Measurements from ENCODE around the gene SERTAD4.

The SERTAD4 gene

GRCh38 chr1:210233216-210233494, 559 bp downstream of the SERTAD4 start:
- no peak for DNase-seq (ENCODE audit: low spot score)

GRCh38 chr1:210233495-210234328, 1.1 kb downstream of the SERTAD4 start:
- no peak for DNase-seq (ENCODE audit: low spot score)

- DNase-seq (ENCODE audit: low spot score), result no peak
Measured at GRCh38 chr1:210234329-210234757, 1.7 kb downstream of the SERTAD4 start.

GRCh38 chr1:210235363-210236053, 2.9 kb downstream of the SERTAD4 start:
- no peak for DNase-seq (ENCODE audit: low spot score)

- DNase-seq (ENCODE audit: low spot score), result no peak
Measured at GRCh38 chr1:210236386-210236839, 3.8 kb downstream of the SERTAD4 start.

GRCh38 chr1:210236840-210237409, 4.3 kb downstream of the SERTAD4 start:
- DNase-seq (ENCODE audit: low spot score), result no peak

GRCh38 chr1:210237479-210237878, 4.9 kb downstream of the SERTAD4 start:
- DNase-seq (ENCODE audit: low spot score), result no peak

- no peak for DNase-seq (ENCODE audit: low spot score)
Measured at GRCh38 chr1:210237981-210238380, 5.4 kb downstream of the SERTAD4 start.

GRCh38 chr1:210239349-210240111, 6.9 kb downstream of the SERTAD4 start:
- DNase-seq (ENCODE audit: low spot score), result no peak

GRCh38 chr1:210241121-210241520, 8.5 kb downstream of the SERTAD4 start:
- DNase-seq (ENCODE audit: low spot score), result no peak

- DNase-seq (ENCODE audit: low spot score), result no peak
Measured at GRCh38 chr1:210244746-210245367, 12.3 kb downstream of the SERTAD4 start.

- no peak for DNase-seq (ENCODE audit: low spot score)
Measured at GRCh38 chr1:210246447-210246846, 13.9 kb downstream of the SERTAD4 start.

GRCh38 chr1:210248341-210248740, 15.7 kb downstream of the SERTAD4 start:
- DNase-seq (ENCODE audit: low spot score), result no peak

- no peak for DNase-seq (ENCODE audit: low spot score)
Measured at GRCh38 chr1:210250665-210250997, 18.0 kb downstream of the SERTAD4 start.

- no peak for DNase-seq (ENCODE audit: low spot score)
Measured at GRCh38 chr1:210250998-210251679, 18.5 kb downstream of the SERTAD4 start.

- DNase-seq (ENCODE audit: low spot score), result no peak
Measured at GRCh38 chr1:210251680-210252490, 19.3 kb downstream of the SERTAD4 start.

GRCh38 chr1:210252621-210253051, 20.0 kb downstream of the SERTAD4 start:
- no peak for DNase-seq (ENCODE audit: low spot score)

GRCh38 chr1:210254298-210254697, 21.7 kb downstream of the SERTAD4 start:
- DNase-seq (ENCODE audit: low spot score), result no peak

GRCh38 chr1:210257698-210258529, 25.3 kb downstream of the SERTAD4 start:
- DNase-seq (ENCODE audit: low spot score), result no peak

GRCh38 chr1:210259561-210259960, 27.0 kb downstream of the SERTAD4 start:
- DNase-seq (ENCODE audit: low spot score), result no peak

All from NAMALWA (cell line).